PC-3 (cell line): ENCODE results near the gene HMCN2.

Experiments used
- EZH2 ChIP-seq: fragments of 300-600 bp; sonication (generic); IDR thresholded peaks from one replicate; pipeline ENCODE4 v1.6.1; 2017; ENCODE audit warnings: antibody characterized with exemption, mild to moderate bottlenecking, low read length; ENCODE audit not compliant: unreplicated experiment
- EZH2phosphoT487 ChIP-seq: fragments of 300-600 bp; sonication (generic); IDR thresholded peaks from 2 replicates; pipeline ENCODE4 v1.6.1; 2018; ENCODE audit warnings: mild to moderate bottlenecking, antibody characterized with exemption, low read length, borderline replicate concordance
- TF ChIP-seq, protein P1 (sequence below): fragments of 300-600 bp; sonication (generic); conservative IDR thresholded peaks from 2 replicates; pipeline ENCODE4 v1.5.1; 2017; ENCODE audit warnings: antibody characterized with exemption, low read depth, mild to moderate bottlenecking, low read length

- TF ChIP-seq, protein P1, sequence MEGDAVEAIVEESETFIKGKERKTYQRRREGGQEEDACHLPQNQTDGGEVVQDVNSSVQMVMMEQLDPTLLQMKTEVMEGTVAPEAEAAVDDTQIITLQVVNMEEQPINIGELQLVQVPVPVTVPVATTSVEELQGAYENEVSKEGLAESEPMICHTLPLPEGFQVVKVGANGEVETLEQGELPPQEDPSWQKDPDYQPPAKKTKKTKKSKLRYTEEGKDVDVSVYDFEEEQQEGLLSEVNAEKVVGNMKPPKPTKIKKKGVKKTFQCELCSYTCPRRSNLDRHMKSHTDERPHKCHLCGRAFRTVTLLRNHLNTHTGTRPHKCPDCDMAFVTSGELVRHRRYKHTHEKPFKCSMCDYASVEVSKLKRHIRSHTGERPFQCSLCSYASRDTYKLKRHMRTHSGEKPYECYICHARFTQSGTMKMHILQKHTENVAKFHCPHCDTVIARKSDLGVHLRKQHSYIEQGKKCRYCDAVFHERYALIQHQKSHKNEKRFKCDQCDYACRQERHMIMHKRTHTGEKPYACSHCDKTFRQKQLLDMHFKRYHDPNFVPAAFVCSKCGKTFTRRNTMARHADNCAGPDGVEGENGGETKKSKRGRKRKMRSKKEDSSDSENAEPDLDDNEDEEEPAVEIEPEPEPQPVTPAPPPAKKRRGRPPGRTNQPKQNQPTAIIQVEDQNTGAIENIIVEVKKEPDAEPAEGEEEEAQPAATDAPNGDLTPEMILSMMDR: no peak
- TF ChIP-seq EZH2 (no peak), EZH2phosphoT487 (no peak)
Observed at GRCh38 chr9:130284249-130284625, 18.7 kb downstream of the HMCN2 start.
